IPS DF 19.7 (cell line): ENCODE results near the gene MIS18BP1.
"Not testable (repeated sequence)": the region's sequence is repeated elsewhere in the genome, so short reads cannot be mapped to it uniquely, and the experiment has no call there.

Experiments used
- DNase-seq: peaks from one replicate; pipeline ENCODE4 v3.0.0-alpha.2; 2013; ENCODE audit warnings: low read depth, low spot score

MIS18BP1 gene

GRCh38 chr14:45253070-45253753 is at the start of gene MIS18BP1:
TSS of gene MIS18BP1 (minus strand) at chr14:45253202. CDS start at chr14:45247286, 5,916 bp downstream.
- peak; percentile 85 for DNase-seq

- DNase-seq, result no peak
Observed at GRCh38 chr14:45298423-45299117, 45.6 kb upstream of the MIS18BP1 start.

GRCh38 chr14:45294796-45295195 is 41.8 kb upstream of the MIS18BP1 start:
- peak; percentile 28 for DNase-seq

- no peak for DNase-seq
Observed at GRCh38 chr14:45290547-45290946, 37.5 kb upstream of the MIS18BP1 start.

GRCh38 chr14:45287610-45288009 is 34.6 kb upstream of the MIS18BP1 start:
- no peak for DNase-seq

GRCh38 chr14:45284802-45285201 is 31.8 kb upstream of the MIS18BP1 start:
- DNase-seq, result no peak

- not testable (repeated sequence) for DNase-seq
Observed at GRCh38 chr14:45281731-45282400, 28.9 kb upstream of the MIS18BP1 start.

- no peak for DNase-seq
Observed at GRCh38 chr14:45271858-45272537, 19.0 kb upstream of the MIS18BP1 start.

GRCh38 chr14:45270031-45270430 is 17.0 kb upstream of the MIS18BP1 start:
- no peak for DNase-seq

- DNase-seq, result no peak
Observed at GRCh38 chr14:45267071-45267470, 14.1 kb upstream of the MIS18BP1 start.

- no peak for DNase-seq
Observed at GRCh38 chr14:45262637-45263036, 9.6 kb upstream of the MIS18BP1 start.

- DNase-seq, result no peak
Observed at GRCh38 chr14:45261209-45261608, 8.2 kb upstream of the MIS18BP1 start.

GRCh38 chr14:45258805-45259204 is 5.8 kb upstream of the MIS18BP1 start:
- DNase-seq, result no peak

GRCh38 chr14:45258073-45258472 is 5.1 kb upstream of the MIS18BP1 start:
- no peak for DNase-seq

GRCh38 chr14:45254771-45255170 is 1.8 kb upstream of the MIS18BP1 start:
- DNase-seq, result no peak

- no peak for DNase-seq
Observed at GRCh38 chr14:45253754-45254310, 830 bp upstream of the MIS18BP1 start.

GRCh38 chr14:45252366-45253069 is 484 bp downstream of the MIS18BP1 start:
- no peak for DNase-seq

- DNase-seq, result no peak
Observed at GRCh38 chr14:45251912-45252311, 1.1 kb downstream of the MIS18BP1 start.

GRCh38 chr14:45249856-45250575 is 3.0 kb downstream of the MIS18BP1 start:
- no peak for DNase-seq

- no peak for DNase-seq
Observed at GRCh38 chr14:45247427-45247826, 5.6 kb downstream of the MIS18BP1 start.
